Tibial artery (tissue), 4 donors: ENCODE data around the gene GCNT3.

ENCODE experiments used
- DNase-seq, 2 donors: peaks; one replicate each; pipeline ENCODE4 v3.0.0-alpha.2; 2019
- H3K27ac ChIP-seq, 2 donors: fragments of 200-600 bp; sonication (generic) in 1 of 2; 1 replicate in 1 of 2; 2 replicates in 1 of 2; pipeline ENCODE4 v1.5.1; 2018 to 2019; ENCODE audit warnings: mild to moderate bottlenecking in 1 of 2
- H3K27me3 ChIP-seq, 2 donors: fragments of 200-600 bp; sonication (generic) in 1 of 2; one replicate each; pipeline versions ENCODE4 v1.5.1 to v1.6.0; 2016 to 2019
- H3K36me3 ChIP-seq, 3 donors: fragments of 200-600 bp; sonication (generic) in 2 of 3; one replicate each; pipeline ENCODE4 v1.5.1; 2016 to 2019; ENCODE audit warnings: mild to moderate bottlenecking in 2 of 3
- H3K4me1 ChIP-seq, 4 donors: fragments of 200-600 bp; sonication (generic) in 2 of 4; 1 replicate in 3 of 4; 2 replicates in 1 of 4; pipeline ENCODE4 v1.5.1; 2016 to 2019
- H3K4me3 ChIP-seq, 2 donors: fragments of 200-600 bp; sonication (generic) in 1 of 2; 1 replicate in 1 of 2; 2 replicates in 1 of 2; pipeline ENCODE4 v1.5.1; 2018 to 2019; ENCODE audit warnings: mild to moderate bottlenecking in 2 of 2
- H3K9me3 ChIP-seq, 3 donors: fragments of 200-600 bp; sonication (generic) in 1 of 3; one replicate each; pipeline ENCODE4 v1.5.1; 2016 to 2019
- CTCF ChIP-seq, 2 experiments: fragments of 200-600 bp in 1 of 2; fragments of 450-650 bp in 1 of 2; IDR thresholded peaks; one replicate each; pipeline ENCODE4 v1.5.1; 2017 to 2019; ENCODE audit warnings: antibody characterized with exemption in 2 of 2, mild to moderate bottlenecking in 1 of 2, moderate library complexity in 1 of 2
- intact Hi-C: fragments of 100-400 bp; cut with DNase I; formaldehyde crosslinking; loops from one replicate; pipeline ENCODE4 v1.15.0; 2023; ENCODE audit warnings: low total_unique reads

Gene GCNT3

GRCh38 chr15:59570315-59570714 lies 41.3 kb upstream of the GCNT3 start:
- Histone ChIP-seq H3K27me3 (no peaks in the 10 kb centered on the region), H3K9me3 (peaks cover 3 to 8% (median 8%) of the 10 kb centered on the region in 3 donors), H3K36me3 (no peaks in the 10 kb centered on the region), H3K27ac (no peak overlapping the region), H3K4me1 (no peaks in the 10 kb centered on the region), H3K4me3 (no peak overlapping the region)
- TF ChIP-seq CTCF (IDR thresholded peaks at IDR 0.05) = no peak
- intact Hi-C loops = no loop called here
- DNase-seq = no peak

- no peaks in the 10 kb centered on the region for H3K36me3 ChIP-seq
- no peak for TF ChIP-seq CTCF (IDR thresholded peaks at IDR 0.05)
- no peaks in the 10 kb centered on the region for H3K9me3 ChIP-seq
- H3K27me3 ChIP-seq = no peaks in the 10 kb centered on the region
- DNase-seq = no peak
- no peak overlapping the region for H3K4me3 ChIP-seq
- intact Hi-C loops = no loop called here
- H3K27ac ChIP-seq = no peak overlapping the region
- H3K4me1 ChIP-seq = no peaks in the 10 kb centered on the region
These were observed 40.0 kb upstream of the GCNT3 start for GRCh38 chr15:59571606-59572005.

- Histone ChIP-seq H3K9me3 (no peaks in the 10 kb centered on the region), H3K36me3 (no peaks in the 10 kb centered on the region), H3K4me1 (no peaks in the 10 kb centered on the region), H3K27me3 (peaks cover 0 to 2% of the 10 kb centered on the region in 2 donors), H3K27ac (no peak overlapping the region), H3K4me3 (no peak overlapping the region)
- intact Hi-C loops = no loop called here
- no peak for DNase-seq
- no peak for TF ChIP-seq CTCF (IDR thresholded peaks at IDR 0.05)
These were observed 28.5 kb upstream of the GCNT3 start for GRCh38 chr15:59583088-59583487.

GRCh38 chr15:59587085-59587826 lies 24.3 kb upstream of the GCNT3 start:
- Histone ChIP-seq H3K4me3 (no peak overlapping the region), H3K9me3 (no peaks in the 10 kb centered on the region), H3K27me3 (no peaks in the 10 kb centered on the region), H3K36me3 (no peaks in the 10 kb centered on the region), H3K4me1 (no peaks in the 10 kb centered on the region), H3K27ac (no peak overlapping the region)
- TF ChIP-seq CTCF (IDR thresholded peaks at IDR 0.05) = no peak
- intact Hi-C loops = no loop called here
- DNase-seq = no peak

GRCh38 chr15:59590027-59590426 lies 21.6 kb upstream of the GCNT3 start:
- Histone ChIP-seq H3K9me3 (no peaks in the 10 kb centered on the region), H3K36me3 (no peaks in the 10 kb centered on the region), H3K4me3 (no peak overlapping the region), H3K4me1 (no peaks in the 10 kb centered on the region), H3K27ac (no peak overlapping the region), H3K27me3 (no peaks in the 10 kb centered on the region)
- DNase-seq = no peak
- intact Hi-C loops = no loop called here
- no peak for TF ChIP-seq CTCF (IDR thresholded peaks at IDR 0.05)

GRCh38 chr15:59591356-59591755 lies 20.2 kb upstream of the GCNT3 start:
- no peak for TF ChIP-seq CTCF (IDR thresholded peaks at IDR 0.05)
- Histone ChIP-seq H3K4me1 (no peaks in the 10 kb centered on the region), H3K9me3 (no peaks in the 10 kb centered on the region), H3K36me3 (no peaks in the 10 kb centered on the region), H3K27ac (no peak overlapping the region), H3K27me3 (no peaks in the 10 kb centered on the region), H3K4me3 (no peak overlapping the region)
- DNase-seq = no peak
- intact Hi-C loops = no loop called here
